ENCODE data around the gene ZNF805. TPM values are rescaled to one million over a fixed set of nuclear protein-coding genes. Genes with fewer than 3 reads are reported as not detected.
A peak's percentile ranks its signal among the peaks of the same experiment; 100 is the strongest.

The ZNF805 gene
- total and polyA plus RNA-seq, 12 donors: 0.84 to 29.7 (median 18.6) TPM

GRCh38 chr19:57241176-57241575 lies 744 bp downstream of the ZNF805 start:
- intact Hi-C loops (cut with DNase I): loop anchor here in 1 of 2 donors (5.0 kb wide), 1 partner anchor 36 kb away; no protein-coding TSS in a partner anchor
- peak overlapping the region; percentile 55 to 90 (median 87) for H3K27ac ChIP-seq
- H3K4me1 ChIP-seq (replicated peaks in 1 of 2): peaks cover 12 to 31% of the 10 kb centered on the region in 2 donors
- DNase-seq: peak in 2 of 7 donors; percentile 18 to 34
- no peaks in the 10 kb centered on the region for H3K27me3 ChIP-seq
- peaks cover 0 to 19% of the 10 kb centered on the region in 2 donors for H3K36me3 ChIP-seq (replicated peaks in 1 of 2)
- H3K9me3 ChIP-seq (replicated peaks in 1 of 3): no peaks in the 10 kb centered on the region
- WGBS, 4 donors: 2 to 18% (median 12%) methylated on average over 7 of the region's 7 CpGs
- H3K4me3 ChIP-seq: peak overlapping the region; percentile 74 to 99 (median 74)
- TF ChIP-seq POLR2A (IDR thresholded peaks at IDR 0.05): no peak
- TF ChIP-seq CTCF (IDR thresholded peaks at IDR 0.05): no peak

- no peak for TF ChIP-seq CTCF (IDR thresholded peaks at IDR 0.05)
- no peak for TF ChIP-seq POLR2A (IDR thresholded peaks at IDR 0.05)
- WGBS, 4 donors: 71 to 80% (median 76%) methylated on average over 5 of the region's 5 CpGs
These were observed 2.4 kb downstream of the ZNF805 start for GRCh38 chr19:57242821-57243220.

GRCh38 chr19:57244513-57244912 lies 4.1 kb downstream of the ZNF805 start:
- Histone ChIP-seq H3K9me3 (replicated peaks in 1 of 3) (no peaks in the 10 kb centered on the region), H3K36me3 (replicated peaks in 1 of 2) (peaks cover 0 to 49% of the 10 kb centered on the region in 2 donors), H3K27me3 (no peaks in the 10 kb centered on the region), H3K4me3 (no peak overlapping the region), H3K27ac (no peak overlapping the region), H3K4me1 (replicated peaks in 1 of 2) (peaks cover 12 to 31% of the 10 kb centered on the region in 2 donors)
- intact Hi-C loops (cut with DNase I): loop anchor here in 1 of 2 donors (5.0 kb wide), 1 partner anchor 33 kb away; no protein-coding TSS in a partner anchor
- WGBS, 4 donors: 79 to 94% (median 92%) methylated on average over 5 of the region's 5 CpGs
- no peak for DNase-seq
- TF ChIP-seq CTCF (IDR thresholded peaks at IDR 0.05) (no peak), POLR2A (IDR thresholded peaks at IDR 0.05) (no peak)

More at GRCh38 chr19:57242821-57243220, 2.4 kb downstream of the ZNF805 start:
- Histone ChIP-seq H3K27me3 (no peaks in the 10 kb centered on the region), H3K4me3 (no peak overlapping the region), H3K4me1 (replicated peaks in 1 of 2) (peaks cover 12 to 31% of the 10 kb centered on the region in 2 donors), H3K27ac (peak overlapping the region in 1 of 5 donors; percentile 8), H3K9me3 (replicated peaks in 1 of 3) (no peaks in the 10 kb centered on the region), H3K36me3 (replicated peaks in 1 of 2) (peaks cover 0 to 33% of the 10 kb centered on the region in 2 donors)
- DNase-seq: peak in 1 of 7 donors; percentile 14
- intact Hi-C loops (cut with DNase I): loop anchor here in 1 of 2 donors (5.0 kb wide), 1 partner anchor 34 kb away; no protein-coding TSS in a partner anchor

GRCh38 chr19:57245066-57245465 lies 4.6 kb downstream of the ZNF805 start:
- intact Hi-C loops (cut with DNase I): no loop called here
- no peaks in the 10 kb centered on the region for H3K27me3 ChIP-seq
- no peak for DNase-seq
- no peak overlapping the region for H3K4me3 ChIP-seq
- no peaks in the 10 kb centered on the region for H3K9me3 ChIP-seq (replicated peaks in 1 of 3)
- no peak overlapping the region for H3K27ac ChIP-seq
- H3K36me3 ChIP-seq (replicated peaks in 1 of 2): peaks cover 0 to 51% of the 10 kb centered on the region in 2 donors
- TF ChIP-seq POLR2A (IDR thresholded peaks at IDR 0.05) (no peak), CTCF (IDR thresholded peaks at IDR 0.05) (no peak)
- WGBS, 4 donors: 90 to 95% (median 93%) methylated on average over 5 of the region's 5 CpGs
- peaks cover 12 to 26% of the 10 kb centered on the region in 2 donors for H3K4me1 ChIP-seq (replicated peaks in 1 of 2)
